T-cell (primary cell): ENCODE measurements around the gene FETUB. TPM values are rescaled to one million over a fixed set of nuclear protein-coding genes. Genes with fewer than 3 reads are reported as not detected.
A peak's percentile ranks its signal among the peaks of the same experiment; 100 is the strongest.

ENCODE experiments used
- ATAC-seq, 4 experiments: fragments of 200-7000 bp in 3 of 4; fragments of 150-1000 bp in 1 of 4; cut with Tn5 transposase; replicated peaks in 1 of 4; 1 replicate in 3 of 4; 2 replicates in 1 of 4; pipeline ENCODE4 v1.10.0; 2021; ENCODE audit warnings: moderate library complexity in 3 of 4, mild to moderate bottlenecking in 2 of 4, moderate number of reproducible peaks in 1 of 4
- CTCF ChIA-PET, 2 donors: fragments of 300-600 bp; sonication (Branson Sonifier 250); formaldehyde crosslinking; loops; one replicate each; lab custom pipeline; 2022; ENCODE audit warnings: antibody characterized with exemption in 2 of 2; lab: Charles Lee
- POLR2A ChIA-PET, 2 donors: fragments of 300-600 bp; sonication (Branson Sonifier 250); formaldehyde crosslinking; loops; one replicate each; lab custom pipeline; 2022; ENCODE audit warnings: antibody characterized with exemption in 2 of 2; lab: Charles Lee
- DNase-seq, 35 experiments: peaks; one replicate each; pipeline versions ENCODE4 v3.0.0 to v3.0.0-alpha.2; 2013 to 2023
- H3K27ac ChIP-seq: one replicate; pipeline ENCODE4 v1.5.1; 2013; ENCODE audit warnings: low read length
- H3K27me3 ChIP-seq, 2 experiments: replicated peaks in 1 of 2; 1 replicate in 1 of 2; 2 replicates in 1 of 2; pipeline versions ENCODE4 v1.6.1 to v1.7.0; 2013; ENCODE audit warnings: low read length in 1 of 2, mixed read lengths in 1 of 2; ENCODE audit not compliant: control insufficient read depth in 2 of 2, insufficient read depth in 2 of 2; ENCODE audit errors: extremely low read depth in 1 of 2
- H3K36me3 ChIP-seq, 2 donors: 1 replicate in 1 of 2; 2 replicates in 1 of 2; pipeline versions ENCODE4 v1.6.1 to v1.7.0; 2013; ENCODE audit warnings: low read length in 1 of 2; ENCODE audit not compliant: control insufficient read depth in 2 of 2, insufficient read depth in 1 of 2; ENCODE audit errors: extremely low read depth in 1 of 2
- H3K4me1 ChIP-seq, 2 experiments: 1 replicate in 1 of 2; 2 replicates in 1 of 2; pipeline versions ENCODE4 v1.6.1 to v1.7.0; 2013; ENCODE audit warnings: low read length in 2 of 2, mixed read lengths in 1 of 2; ENCODE audit not compliant: insufficient read depth in 2 of 2, control insufficient read depth in 1 of 2; ENCODE audit errors: extremely low read depth in 1 of 2
- H3K4me3 ChIP-seq, 2 donors: 1 replicate in 1 of 2; 2 replicates in 1 of 2; pipeline versions ENCODE4 v1.5.1 to v1.7.0; 2013; ENCODE audit warnings: mild to moderate bottlenecking in 2 of 2, low read length in 1 of 2, moderate library complexity in 1 of 2; ENCODE audit not compliant: control insufficient read depth in 1 of 2; ENCODE audit errors: extremely low read depth in 1 of 2
- H3K9me3 ChIP-seq: 2 replicates; pipeline ENCODE4 v1.7.0; 2013
- H3K27ac Mint-ChIP-seq, 2 donors: one replicate each; pipeline ENCODE4 v1.8.0; 2020 to 2021; ENCODE audit warnings: mild to moderate bottlenecking in 2 of 2, mixed read lengths in 2 of 2
- H3K27me3 Mint-ChIP-seq, 2 donors: one replicate each; pipeline ENCODE4 v1.8.0; 2021 to 2022; ENCODE audit warnings: mixed read lengths in 2 of 2
- H3K36me3 Mint-ChIP-seq: one replicate; pipeline ENCODE4 v1.8.0; 2021; ENCODE audit warnings: mixed read lengths
- H3K4me1 Mint-ChIP-seq, 3 donors: one replicate each; pipeline ENCODE4 v1.8.0; 2020 to 2022; ENCODE audit warnings: mixed read lengths in 3 of 3, mild to moderate bottlenecking in 1 of 3
- H3K4me3 Mint-ChIP-seq, 3 donors: one replicate each; pipeline ENCODE4 v1.8.0; 2020 to 2022; ENCODE audit warnings: mild to moderate bottlenecking in 3 of 3, mixed read lengths in 3 of 3, moderate library complexity in 3 of 3
- H3K9me3 Mint-ChIP-seq, 3 donors: one replicate each; pipeline ENCODE4 v1.8.0; 2020 to 2022; ENCODE audit warnings: mixed read lengths in 3 of 3
- WGBS: methylation state at CpG from one replicate; pipeline ENCODE4 v1.1.5; 2013; ENCODE audit warnings: missing lambda C conversion rate; ENCODE audit not compliant: insufficient coverage; 5-methylcytosine and 5-hydroxymethylcytosine counted together
- total RNA-seq, 35 experiments: library from RNA in 6 of 35; stranded (reverse) in 6 of 35; fragments of 120-200 nt in 1 of 35; gene quantifications; one replicate each; pipeline versions ENCODE4 v1.2.1 to v1.2.4 and lab custom pipeline; 2013 to 2026

The FETUB gene
- total RNA-seq, 5 donors from 2014 or later (not counting 1 experiment from before 2014, with no cell fraction given) = not detected

DNA sequence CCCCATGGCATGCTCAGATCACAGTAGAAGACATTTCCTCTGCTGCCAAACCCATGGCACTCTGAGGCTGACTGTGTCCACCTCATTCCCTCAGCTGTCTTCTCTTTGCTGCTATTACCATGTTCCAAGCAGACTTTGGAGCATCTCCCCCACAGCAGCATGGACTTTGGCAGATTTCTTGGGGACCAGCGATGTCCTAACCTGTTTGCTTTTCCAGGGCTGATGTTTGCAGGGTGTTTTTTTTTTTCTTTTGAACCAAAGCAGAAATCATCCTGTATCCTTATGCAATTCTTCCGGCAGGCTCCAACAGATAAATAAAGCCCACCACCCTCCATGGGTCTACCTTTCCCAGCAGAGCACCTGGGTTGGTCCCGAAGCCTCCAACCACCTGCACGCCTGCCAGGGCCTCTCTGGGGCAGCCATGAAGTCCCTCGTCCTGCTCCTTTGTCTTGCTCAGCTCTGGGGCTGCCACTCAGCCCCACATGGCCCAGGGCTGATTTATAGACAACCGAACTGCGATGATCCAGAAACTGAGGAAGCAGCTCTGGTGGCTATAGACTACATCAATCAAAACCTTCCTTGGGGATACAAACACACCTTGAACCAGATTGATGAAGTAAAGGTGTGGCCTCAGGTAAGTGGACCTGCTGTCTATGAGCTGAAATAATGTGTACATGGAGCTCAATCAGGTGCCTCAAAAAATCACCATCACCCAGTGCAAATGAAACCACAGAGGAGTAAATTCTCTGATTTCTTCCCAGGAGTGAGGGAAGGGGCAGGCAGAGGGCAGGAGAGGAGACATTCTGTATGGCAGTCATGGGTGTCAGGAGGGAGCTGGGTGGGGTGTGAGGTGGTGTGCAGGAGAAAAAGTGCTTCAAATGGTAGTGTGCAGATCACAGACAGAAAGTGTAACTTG lies 27.2 kb upstream of the FETUB start, which contains the start of gene AHSG:
Gene AHSG (plus strand): TSS at position 340 of the 916 bp plus-strand sequence. CDS start 82 bp downstream, at position 422.
- DNase-seq (no peak), ATAC-seq (no peak)
- no peaks in the 10 kb centered on the region for H3K36me3 ChIP-seq
- peak within 1 kb of the TSS in 1 of 2 donors; percentile 44 for H3K27ac Mint-ChIP-seq
- H3K36me3 Mint-ChIP-seq = no peaks in the 10 kb centered on the region
- H3K4me3 Mint-ChIP-seq = no peak within 1 kb of the TSS
- H3K9me3 ChIP-seq = no peaks in the 10 kb centered on the region
- peaks cover 16 to 21% of the 10 kb centered on the region in 2 donors for H3K27me3 Mint-ChIP-seq
- no peaks in the 10 kb centered on the region for H3K9me3 Mint-ChIP-seq
- H3K4me1 Mint-ChIP-seq = peaks cover 20 to 22% (median 21%) of the 10 kb centered on the region in 3 donors
- no peak within 1 kb of the TSS for H3K27ac ChIP-seq
- POLR2A ChIA-PET = no interaction called here
- CTCF ChIA-PET = interaction anchor here (0.6 to 3.3 kb wide), 5 partner anchors 11 to 669 kb away, joined by 3 to 21 read pairs (median 4); no protein-coding TSS in a partner anchor
- peaks cover 4 to 15% of the 10 kb centered on the region in 2 experiments for H3K27me3 ChIP-seq
- H3K4me1 ChIP-seq = peaks cover 7 to 18% of the 10 kb centered on the region in 2 experiments
- H3K4me3 ChIP-seq = no peak within 1 kb of the TSS
- 80% methylated on average over 4 of the region's 7 CpGs for WGBS

DNA sequence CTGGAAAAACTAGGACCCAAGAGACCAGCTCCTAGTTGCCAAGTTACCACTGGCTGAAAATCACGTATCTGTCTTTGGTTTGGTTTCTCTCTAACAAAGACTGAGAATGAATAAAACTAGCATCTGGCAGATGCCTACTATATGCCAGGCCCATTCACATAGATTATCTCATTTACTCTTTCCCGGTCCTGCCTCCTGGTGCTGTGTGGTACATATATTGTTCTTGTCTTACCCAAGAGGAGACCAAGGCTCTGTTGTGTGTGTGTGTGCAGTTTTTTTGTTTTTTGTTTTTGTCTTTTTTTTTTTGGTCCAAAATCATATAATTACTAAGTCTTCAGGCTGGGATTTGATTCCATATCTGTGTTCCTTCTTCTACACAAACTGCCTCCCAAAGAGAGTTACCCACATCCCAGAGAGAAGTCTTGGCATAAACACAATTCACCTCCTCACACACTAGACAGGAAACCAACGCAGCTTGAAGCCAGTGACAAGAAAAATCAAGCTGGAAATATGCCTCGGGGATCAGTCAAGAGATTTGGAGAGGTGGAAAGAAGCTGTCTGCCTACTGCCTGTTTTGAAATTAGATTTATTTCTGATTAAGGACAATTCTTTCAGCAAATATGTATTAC lies 26.4 kb upstream of the FETUB start:
- Mint-ChIP-seq H3K27ac (no peak overlapping the region), H3K4me3 (no peak overlapping the region), H3K9me3 (no peaks in the 10 kb centered on the region), H3K27me3 (peaks cover 20 to 28% of the 10 kb centered on the region in 2 donors), H3K4me1 (peaks cover 20 to 22% (median 21%) of the 10 kb centered on the region in 3 donors), H3K36me3 (no peaks in the 10 kb centered on the region)
- Histone ChIP-seq H3K4me3 (no peak overlapping the region), H3K9me3 (no peaks in the 10 kb centered on the region), H3K27me3 (peaks cover 4 to 23% of the 10 kb centered on the region in 2 experiments), H3K4me1 (peaks cover 7 to 18% of the 10 kb centered on the region in 2 experiments), H3K27ac (no peak overlapping the region), H3K36me3 (no peaks in the 10 kb centered on the region)
- no CpG with 5 or more reads among the region's 4 CpGs for WGBS
- CTCF ChIA-PET = interaction anchor here (0.5 to 4.6 kb wide), 15 partner anchors 10 to 670 kb away, joined by 3 to 42 read pairs (median 4); partner anchors contain the start of gene DNAJB11 (in 1 of the 2)
- ATAC-seq (no peak), DNase-seq (no peak)
- POLR2A ChIA-PET = interaction anchor here in 1 of 2 donors (1.9 kb wide), 1 partner anchor 170 kb away, joined by 8 read pairs; the partner anchor contains the start of gene EIF4A2

DNA sequence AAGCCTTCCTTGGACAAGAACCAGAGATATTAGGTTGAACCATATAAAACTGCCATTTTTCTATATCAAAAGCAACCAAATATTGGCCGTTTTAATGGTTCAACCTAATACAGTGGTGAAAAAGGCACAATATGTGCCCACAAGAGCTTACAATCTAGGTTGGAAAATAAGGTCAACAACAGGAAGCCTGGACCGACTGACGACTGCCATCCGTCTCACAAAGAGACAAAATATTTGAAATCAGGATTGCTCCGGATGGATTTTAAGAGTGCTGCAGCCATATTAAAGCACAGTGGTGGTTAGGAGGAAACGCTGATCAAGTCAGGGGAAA lies 26.0 kb upstream of the FETUB start:
- Histone ChIP-seq H3K4me3 (peak overlapping the region in 1 of 2 donors; percentile 25), H3K36me3 (no peaks in the 10 kb centered on the region), H3K9me3 (no peaks in the 10 kb centered on the region), H3K4me1 (peaks cover 7 to 18% of the 10 kb centered on the region in 2 experiments), H3K27ac (no peak overlapping the region), H3K27me3 (peaks cover 4 to 26% of the 10 kb centered on the region in 2 experiments)
- DNase-seq = no peak
- 40% methylated on average over 5 of the region's 6 CpGs for WGBS
- Mint-ChIP-seq H3K4me3 (peak overlapping the region; percentile 15 to 52 (median 50)), H3K9me3 (no peaks in the 10 kb centered on the region), H3K27me3 (peaks cover 21 to 30% of the 10 kb centered on the region in 2 donors), H3K36me3 (no peaks in the 10 kb centered on the region), H3K4me1 (peaks cover 20 to 22% (median 21%) of the 10 kb centered on the region in 3 donors), H3K27ac (peak overlapping the region; percentile 53 to 75)
- ChIA-PET POLR2A (interaction anchor here in 1 of 2 donors (1.1 to 1.9 kb wide), 2 partner anchors 44 to 169 kb away, joined by 6 to 8 read pairs; partner anchors contain the start of genes DNAJB11 and EIF4A2), CTCF (interaction anchor here (0.5 to 4.6 kb wide), 29 partner anchors 10 to 770 kb away, joined by 3 to 42 read pairs (median 6); partner anchors contain the start of genes DNAJB11 (in 1 of the 2) and TBCCD1 (in 1 of the 2))
- ATAC-seq = no peak

DNA sequence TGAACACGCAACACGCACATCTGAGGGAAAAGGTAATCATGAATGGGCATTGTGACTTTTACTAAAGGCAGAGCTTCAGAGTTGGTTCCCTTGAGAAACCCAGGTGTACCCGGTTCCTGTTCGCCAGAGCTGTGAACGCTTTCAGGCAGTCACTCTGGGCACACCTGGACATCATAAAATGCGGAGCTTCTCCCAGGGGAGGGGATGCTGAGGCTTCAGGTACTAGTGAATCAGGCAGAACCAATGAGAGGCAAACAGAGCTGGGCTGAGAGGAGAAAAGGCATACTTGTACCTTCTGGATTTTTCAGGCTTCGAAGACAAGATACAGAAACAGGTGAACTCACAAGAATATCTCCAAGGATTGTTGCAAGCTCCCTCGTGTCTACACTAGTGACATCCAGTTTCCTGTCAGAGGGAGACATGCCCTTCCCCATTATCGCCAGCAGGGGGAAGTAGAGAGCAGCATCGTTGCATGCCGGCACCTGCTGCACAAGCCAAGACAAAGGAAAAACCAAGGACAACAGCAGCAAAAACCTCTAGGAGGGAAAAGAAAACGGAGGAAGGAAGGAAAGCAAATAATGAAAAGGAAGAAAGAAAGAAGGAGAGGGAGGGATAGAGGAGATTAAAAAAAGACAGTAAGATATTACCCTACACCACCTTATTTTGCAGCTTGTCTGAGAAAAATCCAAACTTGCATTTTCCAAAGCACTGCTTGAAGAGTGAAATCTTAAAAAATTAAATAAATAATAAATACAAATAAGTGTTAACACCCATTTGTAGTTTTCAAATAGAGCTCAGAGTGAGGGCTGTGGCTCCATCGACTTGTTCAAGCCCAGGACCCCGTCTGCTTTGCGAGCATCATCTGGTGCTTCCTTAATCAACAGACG lies 25.4 kb upstream of the FETUB start:
- peak; percentile 35 to 90 (median 63) for DNase-seq
- peaks cover 7 to 18% of the 10 kb centered on the region in 2 experiments for H3K4me1 ChIP-seq
- CTCF ChIA-PET = interaction anchor here (0.5 to 4.6 kb wide), 37 partner anchors 9 to 770 kb away, joined by 3 to 42 read pairs (median 4); partner anchors contain the start of genes DNAJB11 (in 1 of the 2), RPL39L (in 1 of the 2) and TBCCD1 (in 1 of the 2)
- H3K27ac ChIP-seq = no peak overlapping the region
- 42% methylated on average over 11 of the region's 16 CpGs for WGBS
- Mint-ChIP-seq H3K27me3 (peaks cover 21 to 30% of the 10 kb centered on the region in 2 donors), H3K27ac (peak overlapping the region; percentile 53 to 75), H3K4me3 (peak overlapping the region; percentile 15 to 52 (median 50)), H3K36me3 (no peaks in the 10 kb centered on the region), H3K4me1 (peaks cover 20 to 22% (median 21%) of the 10 kb centered on the region in 3 donors), H3K9me3 (no peaks in the 10 kb centered on the region)
- peak; percentile 51 to 67 (median 60) for ATAC-seq
- peaks cover 4 to 26% of the 10 kb centered on the region in 2 experiments for H3K27me3 ChIP-seq
- H3K9me3 ChIP-seq = no peaks in the 10 kb centered on the region
- peak overlapping the region in 1 of 2 donors; percentile 25 for H3K4me3 ChIP-seq
- H3K36me3 ChIP-seq = no peaks in the 10 kb centered on the region
- POLR2A ChIA-PET = interaction anchor here (0.5 to 1.9 kb wide), 4 partner anchors 44 to 636 kb away, joined by 3 to 8 read pairs (median 4); partner anchors contain the start of genes DNAJB11 (in 1 of the 2) and EIF4A2 (in 1 of the 2)

DNA sequence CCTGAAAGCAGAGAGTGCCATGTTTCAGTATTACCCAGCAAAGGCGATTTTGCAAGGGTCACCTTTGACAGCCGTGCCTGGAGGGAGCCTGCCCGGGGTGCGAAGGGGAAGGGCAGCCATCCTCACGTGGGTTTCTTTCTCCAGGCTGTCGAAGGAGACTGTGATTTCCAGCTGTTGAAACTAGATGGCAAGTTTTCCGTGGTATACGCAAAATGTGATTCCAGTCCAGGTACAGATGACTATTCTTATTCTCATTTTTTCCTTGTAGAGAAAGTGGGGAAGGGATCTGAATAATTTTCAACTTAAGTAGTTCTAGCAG lies 23.9 kb upstream of the FETUB start:
- no peaks in the 10 kb centered on the region for H3K36me3 ChIP-seq
- CTCF ChIA-PET = interaction anchor here (0.5 to 4.6 kb wide), 22 partner anchors 19 to 1121 kb away, joined by 3 to 42 read pairs (median 4); partner anchors contain the start of gene DNAJB11 (in 1 of the 2)
- H3K27me3 ChIP-seq = peaks cover 4 to 34% of the 10 kb centered on the region in 2 experiments
- Mint-ChIP-seq H3K27ac (no peak overlapping the region), H3K36me3 (no peaks in the 10 kb centered on the region), H3K9me3 (no peaks in the 10 kb centered on the region), H3K27me3 (peaks cover 21 to 31% of the 10 kb centered on the region in 2 donors), H3K4me3 (no peak overlapping the region), H3K4me1 (peaks cover 20 to 22% (median 21%) of the 10 kb centered on the region in 3 donors)
- H3K4me1 ChIP-seq = peaks cover 7 to 18% of the 10 kb centered on the region in 2 experiments
- no peak overlapping the region for H3K4me3 ChIP-seq
- WGBS = 78% methylated on average over 6 of the region's 8 CpGs
- no peak for ATAC-seq
- H3K27ac ChIP-seq = no peak overlapping the region
- no peaks in the 10 kb centered on the region for H3K9me3 ChIP-seq
- no peak for DNase-seq
- POLR2A ChIA-PET = interaction anchor here in 1 of 2 donors (1.5 kb wide), 1 partner anchor 168 kb away, joined by 8 read pairs; the partner anchor contains the start of gene EIF4A2
